Right cardiac atrium (tissue), 5 donors: ENCODE measurements around the gene MXD4. TPM values are rescaled to one million over a fixed set of nuclear protein-coding genes. Genes with fewer than 3 reads are reported as not detected.
A peak's percentile ranks its signal among the peaks of the same experiment; 100 is the strongest.

Experiments
- ATAC-seq, 2 donors: fragments of 200-7000 bp; cut with Tn5 transposase; one replicate each; pipeline versions ENCODE4 v1.8.0 to v1.9.1; 2020; ENCODE audit warnings: moderate library complexity in 2 of 2, mild to moderate bottlenecking in 1 of 2
- DNase-seq, 3 donors: peaks; one replicate each; pipeline ENCODE4 v3.0.0-alpha.2; 2020
- H3K27ac ChIP-seq: one replicate; pipeline ENCODE4 v1.5.1; 2013; ENCODE audit warnings: mild to moderate bottlenecking, low read length, control low read depth, moderate library complexity
- H3K27me3 ChIP-seq: one replicate; pipeline ENCODE4 v1.6.1; 2013; ENCODE audit not compliant: control insufficient read depth, insufficient read depth
- H3K4me1 ChIP-seq: one replicate; pipeline ENCODE4 v1.6.1; 2013; ENCODE audit warnings: low read length; ENCODE audit not compliant: control insufficient read depth, insufficient read depth
- H3K4me3 ChIP-seq: one replicate; pipeline ENCODE4 v1.5.1; 2013; ENCODE audit warnings: low read length, control low read depth
- H3K9me3 ChIP-seq: one replicate; pipeline ENCODE4 v1.6.1; 2013; ENCODE audit warnings: low read length; ENCODE audit not compliant: control insufficient read depth
- WGBS: extraction: QIAGEN DNeasy Blood & Tissue Kit; methylation state at CpG from one replicate; pipeline ENCODE4 v1.1.7; 2013; 5-methylcytosine and 5-hydroxymethylcytosine counted together
- intact Hi-C, 4 donors: fragments of 100-400 bp; cut with DNase I; formaldehyde crosslinking; loops; one replicate each; pipeline versions ENCODE4 v1.11.0 to v1.14.0; 2022 to 2023
- polyA plus RNA-seq: library from polyadenylated mRNA; stranded (reverse); fragments of 200-250 nt; gene quantifications from one replicate; pipeline ENCODE4 v1.2.3, GENCODE V29; 2013
- total RNA-seq, 4 donors: library from RNA; stranded (reverse); fragmentation: NEBNext Ultra II Directional; extraction: Animal tissue kit (Norgen Biotek cat#: 25700); gene quantifications; one replicate each; pipeline ENCODE4 v1.2.1, GENCODE V29; 2021
- donor health status: healthy with polysubstance abuse.
- donor health status: DM: no; HTN: yes; CAD: no.
- donor health status: DM: no; HTN: no; CAD: no.
- donor health status: DM: no; HTN: yes; CAD: no; lungs with severe emphysema.
- donor health status: DM: yes; HTN: yes; CAD: no.

MXD4 gene
- total and polyA plus RNA-seq, 5 donors, result 27.2 to 43.1 (median 32.7) TPM

DNA sequence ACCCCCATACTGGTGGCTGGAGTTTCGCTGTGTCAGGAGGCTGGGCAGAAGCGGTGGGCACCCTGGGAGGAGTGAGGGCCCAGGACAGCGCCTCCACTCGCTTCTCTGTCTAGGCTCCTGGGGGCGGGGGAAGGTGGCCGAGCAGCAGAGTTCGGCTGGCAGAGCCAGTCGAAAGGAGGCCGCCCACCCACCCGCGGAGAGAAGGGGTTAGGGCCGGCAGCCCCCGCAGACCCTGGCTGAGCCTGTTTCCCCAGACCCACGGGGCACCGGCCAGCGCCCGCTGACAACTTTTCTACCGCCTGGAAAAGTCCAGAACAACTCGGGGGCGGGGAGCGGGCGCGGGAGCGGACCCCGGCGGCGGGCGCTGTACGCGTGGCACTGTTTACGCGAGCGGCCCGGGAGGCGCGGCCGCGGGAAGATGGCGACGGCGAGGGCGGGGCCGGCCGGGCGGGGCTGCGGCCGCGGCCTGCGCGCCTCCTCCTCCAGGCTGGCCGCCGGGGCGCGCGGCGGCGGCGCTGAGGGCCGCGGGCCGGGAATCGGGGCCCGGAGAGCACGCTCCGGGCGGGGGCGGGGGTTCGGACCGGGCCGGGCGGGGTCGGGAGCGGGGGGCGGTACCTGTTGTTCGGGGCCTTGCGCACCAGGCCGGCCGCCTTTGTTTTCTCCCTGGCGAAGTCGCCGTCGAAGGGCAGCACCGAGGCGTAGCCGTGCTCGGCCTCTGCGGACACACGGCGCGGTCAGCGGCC lies 628 bp downstream of the MXD4 start:
- H3K9me3 ChIP-seq, result no peaks in the 10 kb centered on the region
- H3K4me1 ChIP-seq, result peaks cover 26% of the 10 kb centered on the region
- intact Hi-C loops, result loop anchor here in 1 of 4 donors (5.0 kb wide), 1 partner anchor 141 kb away; no protein-coding TSS in a partner anchor
- H3K27me3 ChIP-seq, result no peaks in the 10 kb centered on the region
- peak overlapping the region; percentile 91 for H3K4me3 ChIP-seq
- WGBS, result under 1% methylated on average over 87 of the region's 91 CpGs
- DNase-seq (peak; percentile 61 to 85 (median 82)), ATAC-seq (no peak)
- H3K27ac ChIP-seq, result peak overlapping the region; percentile 86

DNA sequence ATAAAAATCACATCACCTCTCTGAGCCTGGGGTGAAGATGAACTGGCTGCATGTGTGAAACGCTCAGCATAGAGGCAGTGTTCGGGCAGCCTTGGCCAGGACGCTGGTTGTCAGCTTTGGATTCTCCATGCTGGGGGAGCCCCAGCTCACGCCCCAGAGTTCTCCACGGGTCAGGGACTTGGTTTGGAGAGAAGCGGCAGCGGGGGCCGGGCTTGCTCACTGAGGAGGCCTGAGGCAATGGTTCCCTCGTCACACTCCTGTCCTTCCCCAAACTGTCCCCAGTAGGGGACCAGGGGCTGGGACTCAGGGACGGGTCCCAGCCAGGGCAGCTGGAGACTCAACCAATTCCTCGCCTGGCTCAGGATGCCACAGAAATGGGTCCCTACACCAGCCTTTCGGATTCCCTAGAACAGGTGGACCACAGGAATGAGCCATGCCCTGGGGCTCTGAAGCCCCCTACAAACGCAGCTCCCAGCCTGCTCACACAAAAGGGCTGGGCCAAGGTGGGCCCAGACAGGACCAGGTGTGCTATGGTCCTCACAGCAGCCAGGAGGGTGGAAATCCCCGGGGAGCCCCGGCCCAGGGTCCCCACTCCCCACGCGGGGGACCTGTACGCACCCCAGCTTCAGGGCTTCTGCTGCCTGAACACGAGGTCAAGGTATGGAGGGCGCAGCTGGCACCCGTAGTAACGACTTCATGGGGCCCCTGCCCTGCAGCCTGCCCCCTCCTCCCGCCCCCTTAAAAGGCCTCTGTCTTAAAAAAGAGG lies 1.4 kb downstream of the MXD4 start:
- H3K4me1 ChIP-seq, result peaks cover 28% of the 10 kb centered on the region
- H3K27ac ChIP-seq, result peak overlapping the region; percentile 46
- ATAC-seq, result no peak
- intact Hi-C loops, result loop anchor here in 1 of 4 donors (5.0 kb wide), 1 partner anchor 142 kb away; no protein-coding TSS in a partner anchor
- DNase-seq, result peak; percentile 26 to 70 (median 68)
- H3K4me3 ChIP-seq, result peak overlapping the region; percentile 91
- no peaks in the 10 kb centered on the region for H3K9me3 ChIP-seq
- H3K27me3 ChIP-seq, result no peaks in the 10 kb centered on the region
- WGBS, result 29% methylated on average over 23 of the region's 23 CpGs

DNA sequence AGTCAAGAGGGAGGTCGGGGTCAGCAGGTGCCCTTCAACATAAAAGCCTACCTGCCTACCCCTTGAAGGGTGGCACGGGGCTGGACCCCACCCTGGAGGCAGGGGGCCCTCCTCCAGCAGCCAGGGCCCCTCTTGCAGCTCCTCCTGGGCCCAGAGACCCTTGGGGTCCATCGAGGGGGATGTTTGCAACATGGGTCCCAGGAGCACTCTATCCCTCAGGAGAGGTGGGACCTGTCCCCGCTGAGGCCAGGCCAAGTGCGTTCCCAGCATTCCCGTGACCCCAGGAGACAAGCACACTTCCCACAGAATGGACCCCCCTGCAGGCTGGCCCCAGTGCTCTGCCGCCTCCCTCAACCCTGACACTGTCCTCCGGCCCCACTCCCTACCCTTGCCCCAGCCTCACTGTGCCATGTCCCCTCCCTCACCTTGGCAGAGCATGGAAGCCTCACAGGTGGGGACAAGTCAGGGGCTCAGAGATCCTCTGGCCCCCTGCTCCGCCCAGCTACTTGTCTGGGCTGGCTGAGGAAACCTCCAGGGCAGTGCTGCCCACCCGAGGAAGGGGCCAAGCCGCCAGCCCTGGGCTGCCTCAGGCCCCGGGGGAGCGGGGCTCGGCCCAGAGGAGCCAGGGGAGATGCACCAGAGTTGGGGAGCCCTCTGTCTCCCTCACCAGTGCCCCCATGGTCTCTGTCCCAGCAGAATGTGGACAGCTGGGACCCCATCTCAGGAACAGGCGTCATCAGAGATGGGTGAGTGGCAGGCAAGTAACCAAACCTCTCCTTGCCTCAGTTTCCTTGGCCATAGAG lies 2.2 kb downstream of the MXD4 start:
- WGBS, result 73% methylated on average over 15 of the region's 15 CpGs
- ATAC-seq (no peak), DNase-seq (peak; percentile 14 to 53 (median 52))
- Histone ChIP-seq H3K4me1 (peaks cover 28% of the 10 kb centered on the region), H3K27ac (peak overlapping the region; percentile 46), H3K27me3 (no peaks in the 10 kb centered on the region), H3K9me3 (no peaks in the 10 kb centered on the region), H3K4me3 (peak overlapping the region; percentile 91)
- intact Hi-C loops, result loop anchor here in 3 of 4 donors (5.0 to 10.0 kb wide), 2 partner anchors 143 to 155 kb away; partner anchors contain the start of genes CFAP99 (in 2 of the 3) and ZFYVE28 (in 2 of the 3)

DNA sequence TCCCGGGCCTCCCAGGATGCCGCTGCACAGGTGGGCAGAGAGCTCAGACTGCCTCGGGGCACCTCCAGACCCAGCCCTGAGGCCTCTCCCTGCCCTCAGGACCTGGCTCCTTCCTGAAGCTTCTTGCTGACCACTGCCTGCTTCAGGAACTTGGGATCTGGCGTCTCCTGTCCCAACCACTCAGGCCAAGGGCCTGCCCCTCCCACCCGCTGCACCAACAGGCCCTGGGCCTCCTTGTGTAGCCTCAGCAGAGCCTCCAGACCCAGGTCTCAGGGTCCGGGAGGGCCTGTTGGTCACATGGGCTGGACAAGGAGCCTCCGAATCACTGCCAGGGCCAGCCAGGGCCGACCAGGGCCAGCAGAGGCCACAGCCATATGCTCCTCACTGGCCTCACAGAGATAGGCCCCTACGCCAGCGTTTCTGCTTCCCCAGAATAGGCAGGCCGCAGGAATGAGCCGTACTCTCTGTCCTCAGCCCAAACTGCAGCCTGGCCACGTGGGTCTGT lies 2.8 kb downstream of the MXD4 start:
- ATAC-seq (no peak), DNase-seq (peak; percentile 23 to 57 (median 57))
- intact Hi-C loops, result loop anchor here in 2 of 4 donors (10.0 kb wide), 1 partner anchor 156 kb away; the partner anchor contains the start of genes CFAP99 (in 2 of the 2) and ZFYVE28 (in 2 of the 2)
- Histone ChIP-seq H3K4me3 (no peak overlapping the region), H3K9me3 (no peaks in the 10 kb centered on the region), H3K27ac (peak overlapping the region; percentile 5), H3K27me3 (no peaks in the 10 kb centered on the region), H3K4me1 (peaks cover 28% of the 10 kb centered on the region)
- WGBS, result 52% methylated on average over 13 of the region's 13 CpGs

DNA sequence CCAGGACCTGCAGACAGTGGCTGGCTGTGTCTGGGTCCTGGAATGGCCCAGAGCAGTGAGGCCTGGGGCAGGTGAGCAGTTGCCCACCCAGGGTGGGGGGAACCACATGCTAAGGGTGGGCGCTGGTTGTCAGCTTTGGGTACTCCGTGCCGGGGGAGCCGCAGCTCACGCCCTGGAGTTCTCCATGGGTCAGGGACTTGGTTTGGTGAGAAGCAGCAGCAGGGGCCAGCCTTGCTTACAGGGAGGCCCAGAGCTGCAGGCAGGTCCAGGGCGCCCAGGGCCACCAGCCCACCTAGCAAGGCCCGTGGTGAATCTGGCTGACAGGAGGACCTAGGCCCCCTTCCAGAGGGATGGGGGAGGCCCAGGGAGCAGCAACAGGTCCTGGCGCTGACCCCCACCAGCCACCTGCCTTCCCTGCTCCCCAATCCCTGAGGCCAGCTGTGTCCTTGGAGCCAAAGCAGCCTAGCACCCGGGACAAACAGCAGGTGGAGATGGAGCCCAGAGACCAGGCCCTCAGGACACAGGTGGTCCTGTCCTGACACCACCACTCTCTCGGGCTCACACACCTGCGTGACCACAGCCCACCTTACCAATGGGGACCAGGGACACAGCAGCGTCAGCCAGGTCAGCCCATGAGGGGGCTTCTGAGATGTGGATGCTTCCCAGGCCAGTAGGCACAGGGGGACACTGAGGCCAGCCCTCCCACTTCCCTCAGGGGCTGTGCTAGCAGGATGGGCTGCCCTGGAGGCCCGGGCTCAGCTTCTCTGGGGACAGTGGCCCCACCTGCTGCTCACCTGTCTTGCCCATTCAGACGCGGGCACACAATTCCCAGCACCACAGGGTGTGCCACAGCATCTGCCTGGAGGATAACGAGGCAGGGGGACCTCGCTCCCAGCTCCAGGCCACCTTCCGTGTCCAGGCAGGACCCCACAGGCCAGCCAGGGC lies 3.5 kb downstream of the MXD4 start:
- ATAC-seq (no peak), DNase-seq (peak; percentile 14 to 54 (median 49))
- H3K4me3 ChIP-seq, result no peak overlapping the region
- H3K27ac ChIP-seq, result peak overlapping the region; percentile 66
- WGBS, result 87% methylated on average over 18 of the region's 18 CpGs
- H3K4me1 ChIP-seq, result peaks cover 28% of the 10 kb centered on the region
- intact Hi-C loops, result loop anchor here in 2 of 4 donors (10.0 kb wide), 1 partner anchor 156 kb away; the partner anchor contains the start of genes CFAP99 (in 2 of the 2) and ZFYVE28 (in 2 of the 2)
- no peaks in the 10 kb centered on the region for H3K9me3 ChIP-seq
- no peaks in the 10 kb centered on the region for H3K27me3 ChIP-seq

DNA sequence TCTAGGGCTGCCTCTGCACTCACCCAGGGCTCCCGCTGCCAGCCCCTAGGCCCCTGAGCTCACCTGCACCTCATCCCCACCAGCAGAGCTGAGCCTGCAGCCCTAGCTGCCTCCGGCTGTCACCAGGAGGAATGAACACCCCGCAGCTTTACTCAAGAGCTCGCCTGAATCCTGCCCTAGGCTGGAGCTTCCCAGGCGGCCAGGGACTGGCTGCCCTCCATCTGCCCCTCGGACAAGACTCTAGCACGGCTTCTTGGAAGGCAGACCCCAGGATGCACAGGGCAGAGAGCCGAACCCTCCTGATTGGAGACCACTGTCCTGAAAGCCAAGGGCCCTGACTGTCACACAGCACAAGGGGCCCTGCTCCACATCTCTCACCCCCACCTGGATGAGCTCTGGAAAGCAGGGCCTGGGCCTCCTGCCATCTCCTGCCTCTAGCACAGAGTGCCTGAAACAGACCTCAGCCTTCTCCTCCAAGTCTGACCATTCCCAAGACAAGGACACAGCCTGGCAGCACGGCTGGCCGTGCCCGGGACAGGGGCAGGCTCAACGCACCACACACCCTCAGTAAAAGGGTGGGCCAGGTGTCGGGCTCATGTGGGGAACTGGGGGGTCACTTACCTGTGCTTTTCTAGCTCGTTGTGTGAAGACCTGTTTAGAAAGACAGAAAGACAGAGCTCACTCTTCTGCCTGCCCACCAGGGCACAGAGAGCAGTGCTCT lies 4.4 kb downstream of the MXD4 start:
- Histone ChIP-seq H3K27ac (peak overlapping the region; percentile 66), H3K27me3 (no peaks in the 10 kb centered on the region), H3K9me3 (no peaks in the 10 kb centered on the region), H3K4me1 (peaks cover 28% of the 10 kb centered on the region), H3K4me3 (no peak overlapping the region)
- ATAC-seq, result no peak
- 71% methylated on average over 14 of the region's 14 CpGs for WGBS
- intact Hi-C loops, result loop anchor here in 2 of 4 donors (10.0 kb wide), 1 partner anchor 157 kb away; the partner anchor contains the start of genes CFAP99 (in 2 of the 2) and ZFYVE28 (in 2 of the 2)
- DNase-seq, result peak; percentile 13 to 53 (median 45)

DNA sequence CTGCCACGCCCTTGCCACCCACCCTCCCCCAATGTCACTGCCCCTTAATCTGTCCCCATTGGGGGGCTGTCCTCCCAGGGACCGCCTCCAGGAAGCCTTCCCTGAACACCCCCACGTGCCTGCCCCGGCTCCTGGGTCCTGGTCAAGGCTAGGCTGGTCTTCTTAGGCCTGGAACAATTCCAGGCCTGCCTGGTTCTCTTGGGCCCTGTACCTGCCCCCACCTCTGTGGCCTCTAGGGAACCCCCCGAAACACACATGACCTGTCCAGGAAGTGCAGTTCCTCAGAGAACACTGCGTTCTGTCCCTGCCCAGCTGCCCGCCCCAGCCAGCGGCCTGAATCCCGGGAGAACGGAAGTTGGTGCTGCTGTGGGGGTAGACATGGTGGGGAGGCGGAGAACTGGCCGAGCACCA lies 5.1 kb downstream of the MXD4 start:
- intact Hi-C loops, result loop anchor here in 2 of 4 donors (10.0 kb wide), 1 partner anchor 158 kb away; the partner anchor contains the start of genes CFAP99 (in 2 of the 2) and ZFYVE28 (in 2 of the 2)
- WGBS, result 51% methylated on average over 12 of the region's 12 CpGs
- DNase-seq (peak; percentile 72 to 86 (median 82)), ATAC-seq (peak; percentile 49 to 75)
- no peaks in the 10 kb centered on the region for H3K27me3 ChIP-seq
- no peak overlapping the region for H3K4me3 ChIP-seq
- H3K27ac ChIP-seq, result peak overlapping the region; percentile 66
- H3K9me3 ChIP-seq, result no peaks in the 10 kb centered on the region
- H3K4me1 ChIP-seq, result peaks cover 28% of the 10 kb centered on the region

DNA sequence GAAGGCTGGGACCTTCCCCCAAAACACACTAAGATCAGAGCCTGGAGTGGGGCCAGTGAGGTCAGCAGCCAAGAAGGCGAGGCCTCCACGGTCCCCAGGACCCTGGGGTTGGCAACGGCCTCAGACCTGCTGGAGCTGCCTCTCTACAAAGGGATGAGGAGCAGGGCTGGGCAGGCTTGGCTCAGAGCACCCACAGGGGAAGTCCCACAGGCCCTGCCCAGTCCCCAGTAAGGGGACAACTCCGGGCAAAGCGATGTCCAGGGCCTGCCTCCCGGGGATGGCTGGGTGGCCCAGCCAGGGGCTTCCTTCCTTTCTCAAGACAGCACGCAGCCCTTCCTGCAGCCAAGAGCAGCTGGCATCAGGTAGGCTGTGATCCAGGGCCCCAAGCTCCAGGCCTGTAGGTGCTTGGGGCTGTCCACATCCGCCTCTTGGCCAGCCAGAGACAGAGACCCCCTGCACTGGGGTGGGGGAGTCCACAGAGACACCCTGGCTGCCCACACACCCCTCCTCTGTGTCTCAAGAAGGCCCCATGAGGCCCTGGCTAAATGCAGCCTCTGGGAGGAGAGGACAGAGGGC lies 5.7 kb downstream of the MXD4 start:
- no peaks in the 10 kb centered on the region for H3K27me3 ChIP-seq
- peak overlapping the region; percentile 66 for H3K27ac ChIP-seq
- no peak overlapping the region for H3K4me3 ChIP-seq
- intact Hi-C loops, result loop anchor here in 2 of 4 donors (10.0 kb wide), 1 partner anchor 159 kb away; the partner anchor contains the start of genes CFAP99 (in 2 of the 2) and ZFYVE28 (in 2 of the 2)
- ATAC-seq, result peak; percentile 62 to 69
- peaks cover 28% of the 10 kb centered on the region for H3K4me1 ChIP-seq
- peak; percentile 72 to 88 (median 86) for DNase-seq
- H3K9me3 ChIP-seq, result no peaks in the 10 kb centered on the region
- 31% methylated on average over 8 of the region's 8 CpGs for WGBS
